Activated T-cell treated with anti-CD3 and anti-CD28 coated beads for 24 hours (primary cell): Measurements from ENCODE around the gene LCN1.
"Not testable (repeated sequence)": the region's sequence is repeated elsewhere in the genome, so short reads cannot be mapped to it uniquely, and the experiment has no call there.

ENCODE experiments used
- DNase-seq: peaks from one replicate; pipeline ENCODE4 v3.0.0-alpha.2; 2020; ENCODE audit warnings: low read depth

Gene LCN1

GRCh38 chr9:135505406-135506187 lies 15.6 kb upstream of the LCN1 start:
- no peak for DNase-seq

- no peak for DNase-seq
Observed at GRCh38 chr9:135506327-135507103, 14.7 kb upstream of the LCN1 start.

- DNase-seq = no peak
Observed at GRCh38 chr9:135507104-135508035, 13.9 kb upstream of the LCN1 start.

GRCh38 chr9:135508211-135508820 lies 12.9 kb upstream of the LCN1 start:
- DNase-seq = no peak

GRCh38 chr9:135509458-135509857 lies 11.8 kb upstream of the LCN1 start:
- DNase-seq = no peak

GRCh38 chr9:135512241-135512603 lies 9.0 kb upstream of the LCN1 start:
- DNase-seq = no peak

GRCh38 chr9:135512904-135513303 lies 8.3 kb upstream of the LCN1 start:
- no peak for DNase-seq

GRCh38 chr9:135513351-135513846 lies 7.8 kb upstream of the LCN1 start:
- DNase-seq = no peak

GRCh38 chr9:135513906-135514305 lies 7.3 kb upstream of the LCN1 start:
- not testable (repeated sequence) for DNase-seq

GRCh38 chr9:135514342-135515082 lies 6.7 kb upstream of the LCN1 start:
- DNase-seq = no peak

GRCh38 chr9:135515083-135515951 lies 5.9 kb upstream of the LCN1 start:
- DNase-seq = no peak

GRCh38 chr9:135516132-135516860 lies 4.9 kb upstream of the LCN1 start:
- no peak for DNase-seq

GRCh38 chr9:135517407-135517822 lies 3.8 kb upstream of the LCN1 start:
- no peak for DNase-seq

GRCh38 chr9:135519179-135519971 lies 1.9 kb upstream of the LCN1 start:
- no peak for DNase-seq

GRCh38 chr9:135521608-135522095 lies 412 bp downstream of the LCN1 start:
- no peak for DNase-seq

- no peak for DNase-seq
Observed at GRCh38 chr9:135522137-135522877, 1.1 kb downstream of the LCN1 start.

GRCh38 chr9:135522931-135523330 lies 1.7 kb downstream of the LCN1 start:
- DNase-seq = no peak
